ENCODE results near the gene DLG2. TPM values are rescaled to one million over a fixed set of nuclear protein-coding genes. Genes with fewer than 3 reads are reported as not detected.
"Not testable (repeated sequence)": the region's sequence is repeated elsewhere in the genome, so short reads cannot be mapped to it uniquely, and the experiment has no call there.

The DLG2 gene
- total RNA-seq, 1 donor from 2014 or later, result 7.2 TPM

- Histone ChIP-seq H3K4me3 (no peak overlapping the region), H3K9me3 (no peaks in the 10 kb centered on the region), H3K4me1 (no peaks in the 10 kb centered on the region), H3K27ac (no peak overlapping the region), H3K27me3 (ENCODE audit: low read depth) (no peaks in the 10 kb centered on the region), H3K36me3 (no peaks in the 10 kb centered on the region)
- TF ChIP-seq, protein P1, sequence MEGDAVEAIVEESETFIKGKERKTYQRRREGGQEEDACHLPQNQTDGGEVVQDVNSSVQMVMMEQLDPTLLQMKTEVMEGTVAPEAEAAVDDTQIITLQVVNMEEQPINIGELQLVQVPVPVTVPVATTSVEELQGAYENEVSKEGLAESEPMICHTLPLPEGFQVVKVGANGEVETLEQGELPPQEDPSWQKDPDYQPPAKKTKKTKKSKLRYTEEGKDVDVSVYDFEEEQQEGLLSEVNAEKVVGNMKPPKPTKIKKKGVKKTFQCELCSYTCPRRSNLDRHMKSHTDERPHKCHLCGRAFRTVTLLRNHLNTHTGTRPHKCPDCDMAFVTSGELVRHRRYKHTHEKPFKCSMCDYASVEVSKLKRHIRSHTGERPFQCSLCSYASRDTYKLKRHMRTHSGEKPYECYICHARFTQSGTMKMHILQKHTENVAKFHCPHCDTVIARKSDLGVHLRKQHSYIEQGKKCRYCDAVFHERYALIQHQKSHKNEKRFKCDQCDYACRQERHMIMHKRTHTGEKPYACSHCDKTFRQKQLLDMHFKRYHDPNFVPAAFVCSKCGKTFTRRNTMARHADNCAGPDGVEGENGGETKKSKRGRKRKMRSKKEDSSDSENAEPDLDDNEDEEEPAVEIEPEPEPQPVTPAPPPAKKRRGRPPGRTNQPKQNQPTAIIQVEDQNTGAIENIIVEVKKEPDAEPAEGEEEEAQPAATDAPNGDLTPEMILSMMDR (IDR thresholded peaks at IDR 0.05), result no peak
- DNase-seq (no peak), ATAC-seq (no peak)
- intact Hi-C loops (cut with DNase I), result no loop called here
Measured at GRCh38 chr11:84853841-84854497, 773.2 kb downstream of the DLG2 start.

- Histone ChIP-seq H3K27me3 (ENCODE audit: low read depth) (no peaks in the 10 kb centered on the region), H3K36me3 (no peaks in the 10 kb centered on the region), H3K4me3 (no peak overlapping the region), H3K9me3 (no peaks in the 10 kb centered on the region), H3K4me1 (no peaks in the 10 kb centered on the region), H3K27ac (no peak overlapping the region)
- no peak for ATAC-seq
- no peak for DNase-seq
- intact Hi-C loops (cut with DNase I), result no loop called here
- TF ChIP-seq, protein P1 (IDR thresholded peaks at IDR 0.05), result no peak
Measured at GRCh38 chr11:84847842-84848241, 779.3 kb downstream of the DLG2 start.

GRCh38 chr11:84840201-84840600 lies 786.9 kb downstream of the DLG2 start:
- H3K27ac ChIP-seq; H3K4me3 ChIP-seq; ATAC-seq; H3K27me3 ChIP-seq (ENCODE audit: low read depth); DNase-seq; intact Hi-C loops (cut with DNase I); H3K4me1 ChIP-seq; H3K36me3 ChIP-seq; H3K9me3 ChIP-seq: not testable (repeated sequence)

DNA sequence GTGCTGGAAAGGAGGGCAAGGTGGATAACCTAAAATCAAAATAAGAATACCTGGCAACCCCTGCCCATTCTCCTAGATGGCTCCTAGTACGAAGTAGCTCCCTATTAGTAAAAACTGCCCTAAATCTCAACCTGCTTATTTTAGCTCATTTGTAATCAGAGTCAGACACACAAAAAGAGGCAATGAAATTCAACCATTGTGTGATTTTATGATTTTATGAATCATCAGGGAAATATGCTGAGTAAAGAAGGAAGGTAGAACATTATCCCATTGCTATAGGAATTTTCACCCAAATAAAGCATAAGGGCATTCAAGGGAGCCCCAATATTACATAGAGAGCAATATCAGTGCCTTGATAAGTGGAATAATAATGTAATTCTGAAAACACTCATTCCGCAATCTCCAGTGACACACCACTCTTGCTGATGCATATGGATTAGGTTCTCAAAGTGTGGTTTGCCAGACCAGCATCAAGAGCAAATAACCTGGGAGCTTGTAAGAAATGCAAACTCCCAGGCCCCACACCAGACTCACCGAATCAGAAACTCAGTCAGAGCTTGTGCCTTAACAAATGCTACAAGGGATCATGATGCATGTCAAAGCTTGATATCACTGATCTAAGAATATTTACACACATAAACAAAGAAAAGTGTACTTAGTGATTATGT lies 789.6 kb downstream of the DLG2 start:
- H3K4me1 ChIP-seq, result no peaks in the 10 kb centered on the region
- no peaks in the 10 kb centered on the region for H3K9me3 ChIP-seq
- no peaks in the 10 kb centered on the region for H3K36me3 ChIP-seq
- no peaks in the 10 kb centered on the region for H3K27me3 ChIP-seq (ENCODE audit: low read depth)
- H3K4me3 ChIP-seq, result no peak overlapping the region
- TF ChIP-seq, protein P1 (IDR thresholded peaks at IDR 0.05), result no peak
- H3K27ac ChIP-seq, result no peak overlapping the region
- ATAC-seq (no peak), DNase-seq (no peak)
- intact Hi-C loops (cut with DNase I), result no loop called here

DNA sequence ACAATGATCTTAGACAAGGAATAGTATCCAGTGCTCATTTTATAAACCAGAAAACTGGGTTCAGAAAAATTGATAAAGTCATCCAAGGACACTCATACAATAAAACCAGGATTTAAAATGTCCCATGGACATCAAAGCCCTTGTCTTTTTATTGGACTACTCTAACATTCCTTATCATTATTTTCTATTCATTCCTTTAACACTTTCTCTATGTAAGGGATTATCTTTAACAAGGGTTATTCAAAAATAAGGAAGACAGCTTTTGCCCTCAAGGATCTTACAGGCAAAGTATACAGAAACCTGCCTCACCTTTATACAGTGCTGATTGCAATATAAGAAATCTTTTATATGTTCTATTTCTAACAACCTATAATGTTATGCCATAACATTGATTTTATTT lies 790.8 kb downstream of the DLG2 start:
- Histone ChIP-seq H3K27me3 (ENCODE audit: low read depth) (no peaks in the 10 kb centered on the region), H3K4me1 (no peaks in the 10 kb centered on the region), H3K27ac (no peak overlapping the region), H3K9me3 (no peaks in the 10 kb centered on the region), H3K4me3 (no peak overlapping the region), H3K36me3 (no peaks in the 10 kb centered on the region)
- intact Hi-C loops (cut with DNase I), result no loop called here
- no peak for ATAC-seq
- no peak for DNase-seq
- TF ChIP-seq, protein P1 (IDR thresholded peaks at IDR 0.05), result no peak

GRCh38 chr11:84833488-84834088 lies 793.6 kb downstream of the DLG2 start:
- Histone ChIP-seq H3K4me1 (no peaks in the 10 kb centered on the region), H3K27me3 (ENCODE audit: low read depth) (no peaks in the 10 kb centered on the region), H3K36me3 (no peaks in the 10 kb centered on the region), H3K27ac (no peak overlapping the region), H3K4me3 (no peak overlapping the region), H3K9me3 (no peaks in the 10 kb centered on the region)
- intact Hi-C loops (cut with DNase I), result no loop called here
- TF ChIP-seq, protein P1 (IDR thresholded peaks at IDR 0.05), result no peak
- ATAC-seq (no peak), DNase-seq (no peak)
